Adrenal gland (tissue), 12 donors: ENCODE results near the gene TPPP3. TPM values are rescaled to one million over a fixed set of nuclear protein-coding genes. Genes with fewer than 3 reads are reported as not detected.
A peak's percentile ranks its signal among the peaks of the same experiment; 100 is the strongest.

Source experiments
- DNase-seq, 7 donors: peaks; one replicate each; pipeline ENCODE4 v3.0.0-alpha.2; 2019 to 2020
- H3K27ac ChIP-seq, 5 donors: fragments of 200-600 bp; sonication (generic) in 4 of 5; 1 replicate in 3 of 5; 2 replicates in 2 of 5; pipeline versions ENCODE4 v1.5.1 to v1.8.0; 2016 to 2020; ENCODE audit warnings: mild to moderate bottlenecking in 1 of 5
- H3K27me3 ChIP-seq: fragments of 200-600 bp; 2 replicates; pipeline ENCODE4 v1.8.0; 2021
- H3K36me3 ChIP-seq, 2 donors: fragments of 200-600 bp; replicated peaks in 1 of 2; 1 replicate in 1 of 2; 2 replicates in 1 of 2; pipeline versions ENCODE4 v1.5.1 to v1.8.0; 2018 to 2022
- H3K4me1 ChIP-seq, 2 donors: fragments of 200-600 bp; replicated peaks in 1 of 2; 1 replicate in 1 of 2; 2 replicates in 1 of 2; pipeline versions ENCODE4 v1.5.1 to v1.8.0; 2018 to 2021
- H3K4me3 ChIP-seq, 4 donors: fragments of 200-600 bp; sonication (generic) in 3 of 4; one replicate each; pipeline ENCODE4 v1.5.1; 2016 to 2018
- H3K9me3 ChIP-seq, 3 donors: fragments of 200-600 bp; sonication (generic) in 1 of 3; replicated peaks in 1 of 3; 1 replicate in 2 of 3; 2 replicates in 1 of 3; pipeline versions ENCODE4 v1.5.1 to v1.8.0; 2016 to 2021
- CTCF ChIP-seq, 6 experiments: fragments of 450-650 bp in 4 of 6; fragments of 200-600 bp in 2 of 6; sonication (generic) in 1 of 6; IDR thresholded peaks; 1 replicate in 5 of 6; 2 replicates in 1 of 6; pipeline versions ENCODE4 v1.5.1 to v1.8.0; 2016 to 2021; ENCODE audit warnings: antibody characterized with exemption in 6 of 6, mild to moderate bottlenecking in 2 of 6, moderate library complexity in 1 of 6
- POLR2A ChIP-seq, 2 donors: fragments of 450-650 bp; IDR thresholded peaks; one replicate each; pipeline ENCODE4 v1.6.1; 2017; ENCODE audit warnings: antibody characterized with exemption in 2 of 2, mild to moderate bottlenecking in 2 of 2, moderate library complexity in 1 of 2
- WGBS, 4 donors: extraction: QIAGEN DNeasy Blood & Tissue Kit in 2 of 4; methylation state at CpG; one replicate each; pipeline versions ENCODE4 v1.1.5 to v1.1.7; 2013 to 2017; 5-methylcytosine and 5-hydroxymethylcytosine counted together
- intact Hi-C, 2 donors: fragments of 100-400 bp; cut with DNase I; formaldehyde crosslinking; loops; one replicate each; pipeline versions ENCODE4 v1.14.1 to v1.15.0; 2022 to 2023
- polyA plus RNA-seq, 3 donors: library from polyadenylated mRNA; stranded (reverse); fragments of 200-250 nt in 2 of 3; fragments of 350-450 nt in 1 of 3; fragmentation: Illumina TruSeq in 1 of 3; extraction: RNeasy Lipid Tissue Mini Kit (QIAGEN cat#74804) in 1 of 3; gene quantifications; one replicate each; pipeline ENCODE4 v1.2.3, GENCODE V29; 2013 to 2014
- total RNA-seq, 9 donors: library from RNA; depleted of rRNA in 4 of 9; stranded (reverse); fragments of >200 nt in 4 of 9; fragments of 120-200 nt in 1 of 9; fragmentation: NEBNext Ultra II Directional in 1 of 9; extraction: Animal tissue kit (Norgen Biotek cat#: 25700) in 1 of 9; gene quantifications; one replicate each; pipeline versions ENCODE4 v1.1.0 to v1.2.4, GENCODE V29; 2013 to 2023
- donor health status: healthy with polysubstance abuse.
- donor health status: Bipolar disorder and iron deficiency.
- donor health status: DM: yes; HTN: yes; CAD: no.
- donor health status: DM: no; HTN: no; CAD: no.
- donor health status: DM: no; HTN: no; CAD: no.
- donor health status: DM: yes; HTN: yes; CAD: no.

The TPPP3 gene
- total and polyA plus RNA-seq, 12 donors, result 1.1 to 22.7 (median 7.5) TPM; not detected in 1

DNA sequence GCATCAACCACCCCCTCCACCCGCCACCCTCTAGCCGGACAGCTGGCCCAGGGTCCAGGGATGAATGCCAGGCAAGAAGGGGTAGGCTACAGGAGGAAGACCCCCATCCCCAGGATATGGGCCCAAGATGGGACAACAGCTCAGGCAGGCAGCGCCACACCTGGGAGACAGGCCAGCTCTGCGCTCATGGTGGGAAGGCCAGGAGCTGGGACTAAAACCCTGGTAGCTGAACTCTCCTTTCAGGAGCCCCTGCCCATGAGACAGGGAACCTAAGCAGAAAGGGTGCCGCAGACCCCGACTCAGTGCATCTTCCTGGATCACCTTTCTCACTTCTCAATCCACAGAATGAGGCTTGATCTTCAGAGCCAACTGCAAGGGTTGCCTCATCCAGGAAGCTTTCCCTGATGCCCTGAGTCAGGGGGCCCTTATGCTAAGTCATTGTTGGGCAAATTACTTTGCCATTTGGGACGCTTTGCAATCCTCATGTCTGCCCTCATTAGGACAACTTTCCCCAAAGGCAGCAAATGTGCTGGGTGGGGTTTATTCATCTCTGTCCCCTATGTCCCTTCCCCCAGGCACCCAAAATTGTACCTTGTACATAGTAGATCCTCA is 14.0 kb upstream of the TPPP3 start:
- Histone ChIP-seq H3K4me1 (no peaks in the 10 kb centered on the region), H3K9me3 (no peaks in the 10 kb centered on the region), H3K27ac (peak overlapping the region in 1 of 5 donors; percentile 23), H3K36me3 (no peaks in the 10 kb centered on the region), H3K27me3 (no peaks in the 10 kb centered on the region), H3K4me3 (no peak overlapping the region)
- no peak for DNase-seq
- 89 to 100% (median 95%) methylated on average over 4 to 7 of the region's 7 CpGs for WGBS, 4 donors
- TF ChIP-seq CTCF (IDR thresholded peaks at IDR 0.05), result no peak
- intact Hi-C loops, result no loop called here

GRCh38 chr16:67406111-67406971 is 13.0 kb upstream of the TPPP3 start:
- TF ChIP-seq CTCF (IDR thresholded peaks at IDR 0.05), result no peak
- no peak for TF ChIP-seq POLR2A (IDR thresholded peaks at IDR 0.05)
- H3K36me3 ChIP-seq, result no peaks in the 10 kb centered on the region
- DNase-seq, result no peak
- no peak overlapping the region for H3K4me3 ChIP-seq
- peak overlapping the region in 1 of 5 donors; percentile 23 for H3K27ac ChIP-seq
- no peaks in the 10 kb centered on the region for H3K4me1 ChIP-seq
- H3K9me3 ChIP-seq, result no peaks in the 10 kb centered on the region
- WGBS, 4 donors, result 77 to 90% (median 84%) methylated on average over 10 to 18 of the region's 18 CpGs
- no peaks in the 10 kb centered on the region for H3K27me3 ChIP-seq
- intact Hi-C loops, result no loop called here

- Histone ChIP-seq H3K4me1 (no peaks in the 10 kb centered on the region), H3K4me3 (no peak overlapping the region), H3K27me3 (no peaks in the 10 kb centered on the region), H3K27ac (no peak overlapping the region), H3K36me3 (no peaks in the 10 kb centered on the region), H3K9me3 (no peaks in the 10 kb centered on the region)
- intact Hi-C loops, result no loop called here
- no peak for DNase-seq
- TF ChIP-seq CTCF (IDR thresholded peaks at IDR 0.05), result no peak
- no peak for TF ChIP-seq POLR2A (IDR thresholded peaks at IDR 0.05)
- 86 to 100% (median 90%) methylated on average over 3 to 8 of the region's 8 CpGs for WGBS, 4 donors
These were observed 12.0 kb upstream of the TPPP3 start for GRCh38 chr16:67405336-67405735.

GRCh38 chr16:67404740-67405226 is 11.5 kb upstream of the TPPP3 start:
- no peaks in the 10 kb centered on the region for H3K9me3 ChIP-seq
- no peaks in the 10 kb centered on the region for H3K4me1 ChIP-seq
- H3K36me3 ChIP-seq, result no peaks in the 10 kb centered on the region
- WGBS, 4 donors, result 94 to 96% (median 96%) methylated on average over 5 of the region's 5 CpGs; no CpG with 5 or more reads in 1 of the 4 donors
- TF ChIP-seq POLR2A (IDR thresholded peaks at IDR 0.05) (no peak), CTCF (IDR thresholded peaks at IDR 0.05) (no peak)
- H3K27ac ChIP-seq, result no peak overlapping the region
- H3K4me3 ChIP-seq, result no peak overlapping the region
- intact Hi-C loops, result no loop called here
- H3K27me3 ChIP-seq, result no peaks in the 10 kb centered on the region
- no peak for DNase-seq
